ENCODE results near the gene ACOX3. TPM values are rescaled to one million over a fixed set of nuclear protein-coding genes. Genes with fewer than 3 reads are reported as not detected.

Gene ACOX3
- total and polyA plus RNA-seq, 9 of the 15 experiments (the other 6 are each of a cell fraction or from before 2014, with no cell fraction given) = 0.68 to 7.3 (median 3.7) TPM

- TF ChIP-seq CGGBP1 (CRISPR knock-in tag; IDR thresholded peaks at IDR 0.05) = no peak
- TF ChIP-seq RCOR1 (IDR thresholded peaks at IDR 0.05; ENCODE audit: borderline replicate concordance in 1 of 2, low read depth in 2 of 2, low read length in 2 of 2) = peak in 1 of 2 experiments; percentile 29; a peak in 1 of 4 replicates
- TF ChIP-seq ZNF589 (CRISPR knock-in tag; IDR thresholded peaks at IDR 0.05; ENCODE audit: low read depth) = 0 out of 2 replicates have a peak, but pooled peaks have one; percentile 54
- TF ChIP-seq CREB1 (IDR thresholded peaks at IDR 0.05) = peak; percentile 100
- peak; percentile 100 for TF ChIP-seq CREB1 (CRISPR knock-in tag; IDR thresholded peaks at IDR 0.05)
- no peak for TF ChIP-seq NCOA2 (IDR thresholded peaks at IDR 0.05; ENCODE audit: partially characterized antibody in 2 of 2)
- TF ChIP-seq CBX5 (IDR thresholded peaks at IDR 0.05; ENCODE audit: borderline replicate concordance, low read depth) = no peak
- TF ChIP-seq CHAMP1 (IDR thresholded peaks at IDR 0.05) = no peak
- TF ChIP-seq FOXJ2 (tag; IDR thresholded peaks at IDR 0.05) = no peak
- TF ChIP-seq ZBTB2 (IDR thresholded peaks at IDR 0.05) = no peak
- no peak for TF ChIP-seq SETDB1 (IDR thresholded peaks at IDR 0.05; ENCODE audit: low read length)
- no peak; the same call in 1 of the 2 replicates for TF ChIP-seq BRD4 (IDR thresholded peaks at IDR 0.05)
- TF ChIP-seq FOXA3 (CRISPR knock-in tag; conservative IDR thresholded peaks at IDR 0.05 in 1 of 2, IDR thresholded peaks at IDR 0.05 in 1 of 2) = no peak
- peak; percentile 77 for TF ChIP-seq POLR2B (IDR thresholded peaks at IDR 0.05; ENCODE audit: low read depth, partially characterized antibody)
- peak; percentile 67 for TF ChIP-seq TBP (optimal IDR thresholded peaks at IDR 0.05; ENCODE audit: low read depth, low read length)
Measured at GRCh38 chr4:8440492-8441311, at the start of gene ACOX3, which contains the start of gene TRMT44 (continued).

All from K562 (cell line).